Tibial nerve (tissue), 4 donors: ENCODE measurements around the gene THYN1.

ENCODE experiments used
- CTCF ChIP-seq, 5 experiments: fragments of 200-600 bp in 3 of 5; fragments of 450-650 bp in 2 of 5; sonication (generic) in 3 of 5; IDR thresholded peaks; one replicate each; pipeline ENCODE4 v1.5.1; 2016 to 2019; ENCODE audit warnings: antibody characterized with exemption in 5 of 5, mild to moderate bottlenecking in 3 of 5, moderate library complexity in 2 of 5
- EP300 ChIP-seq, 2 donors: sonication (generic); formaldehyde crosslinking; IDR thresholded peaks; one replicate each; pipeline ENCODE4 v1.6.1; 2017; ENCODE audit warnings: antibody characterized with exemption in 2 of 2, mild to moderate bottlenecking in 1 of 2

GRCh38 chr11:134294664-134295063, 41.5 kb upstream of the THYN1 start:
- TF ChIP-seq CTCF (IDR thresholded peaks at IDR 0.05) = no peak
- no peak for TF ChIP-seq EP300 (IDR thresholded peaks at IDR 0.05)
